ENCODE results near the gene GPBP1L1. TPM values are rescaled to one million over a fixed set of nuclear protein-coding genes. Genes with fewer than 3 reads are reported as not detected.
A peak's percentile ranks its signal among the peaks of the same experiment; 100 is the strongest.
"Not testable (repeated sequence)": the region's sequence is repeated elsewhere in the genome, so short reads cannot be mapped to it uniquely, and the experiment has no call there.

GPBP1L1 gene
- total RNA-seq, 1 experiment from 2014 or later = 116 TPM

- CTCF ChIA-PET = interaction anchor here (0.5 to 0.6 kb wide), 2 partner anchors 19 to 221 kb away, joined by 3 read pairs; no protein-coding TSS in a partner anchor
- H3K9me3 Mint-ChIP-seq (ENCODE audit: unreplicated experiment) = no peaks in the 10 kb centered on the region
- BruUV-seq (replicated peaks) = TSS peak; percentile 85
- TF ChIP-seq CTCF (IDR thresholded peaks at IDR 0.05; ENCODE audit: unreplicated experiment) = no peak
- H3K4me3 Mint-ChIP-seq (ENCODE audit: unreplicated experiment) = no peak overlapping the region
- H3K4me1 Mint-ChIP-seq (ENCODE audit: insufficient read depth, unreplicated experiment) = no peaks in the 10 kb centered on the region
- no peaks in the 10 kb centered on the region for H3K27me3 Mint-ChIP-seq (ENCODE audit: insufficient read depth, unreplicated experiment)
- H3K27ac Mint-ChIP-seq (ENCODE audit: low read depth, unreplicated experiment) = peak overlapping the region; percentile 26
- no peak for DNase-seq (ENCODE audit: unreplicated experiment)
- intact Hi-C loops (cut with micrococcal nuclease) = no loop called here
- peaks cover 70% of the 10 kb centered on the region for H3K36me3 Mint-ChIP-seq (ENCODE audit: insufficient read depth, unreplicated experiment)
- POLR2A ChIA-PET = no interaction called here
Observed at GRCh38 chr1:45607404-45608074, 78.8 kb downstream of the GPBP1L1 start.

- intact Hi-C loops (cut with micrococcal nuclease) = no loop called here
- CTCF ChIA-PET = interaction anchor here (0.9 kb wide), 1 partner anchor 9 kb away, joined by 3 read pairs; no protein-coding TSS in a partner anchor
- no peak for TF ChIP-seq CTCF (IDR thresholded peaks at IDR 0.05; ENCODE audit: unreplicated experiment)
- H3K4me3 Mint-ChIP-seq (ENCODE audit: unreplicated experiment) = no peak overlapping the region
- no peaks in the 10 kb centered on the region for H3K9me3 Mint-ChIP-seq (ENCODE audit: unreplicated experiment)
- no peak for DNase-seq (ENCODE audit: unreplicated experiment)
- H3K27ac Mint-ChIP-seq (ENCODE audit: low read depth, unreplicated experiment) = no peak overlapping the region
- no peaks in the 10 kb centered on the region for H3K4me1 Mint-ChIP-seq (ENCODE audit: insufficient read depth, unreplicated experiment)
- peaks cover 75% of the 10 kb centered on the region for H3K36me3 Mint-ChIP-seq (ENCODE audit: insufficient read depth, unreplicated experiment)
- BruUV-seq (replicated peaks) = no TSS peak
- H3K27me3 Mint-ChIP-seq (ENCODE audit: insufficient read depth, unreplicated experiment) = no peaks in the 10 kb centered on the region
- POLR2A ChIA-PET = interaction anchor here (0.8 to 1.5 kb wide), 2 partner anchors 10 to 15 kb away, joined by 3 to 9 read pairs; no protein-coding TSS in a partner anchor
Observed at GRCh38 chr1:45604239-45604638, 82.1 kb downstream of the GPBP1L1 start.

GRCh38 chr1:45596765-45597164, 89.6 kb downstream of the GPBP1L1 start:
- not testable (repeated sequence) for H3K27ac Mint-ChIP-seq (ENCODE audit: low read depth, unreplicated experiment); H3K4me3 Mint-ChIP-seq (ENCODE audit: unreplicated experiment)
- POLR2A ChIA-PET = interaction anchor here (1.1 kb wide), 1 partner anchor 11 kb away, joined by 4 read pairs; no protein-coding TSS in a partner anchor

GRCh38 chr1:45594412-45594811, 91.9 kb downstream of the GPBP1L1 start:
- no peaks in the 10 kb centered on the region for H3K9me3 Mint-ChIP-seq (ENCODE audit: unreplicated experiment)
- ChIA-PET POLR2A (interaction anchor here (1.3 kb wide), 1 partner anchor 9 kb away, joined by 7 read pairs; no protein-coding TSS in a partner anchor), CTCF (no interaction called here)
- BruUV-seq (replicated peaks) = no TSS peak
- H3K4me3 Mint-ChIP-seq (ENCODE audit: unreplicated experiment) = no peak overlapping the region
- intact Hi-C loops (cut with micrococcal nuclease) = no loop called here
- H3K36me3 Mint-ChIP-seq (ENCODE audit: insufficient read depth, unreplicated experiment) = peaks cover 59% of the 10 kb centered on the region
- TF ChIP-seq CTCF (IDR thresholded peaks at IDR 0.05; ENCODE audit: unreplicated experiment) = no peak
- peak overlapping the region; percentile 37 for H3K27ac Mint-ChIP-seq (ENCODE audit: low read depth, unreplicated experiment)
- no peak for DNase-seq (ENCODE audit: unreplicated experiment)
- H3K27me3 Mint-ChIP-seq (ENCODE audit: insufficient read depth, unreplicated experiment) = no peaks in the 10 kb centered on the region
- H3K4me1 Mint-ChIP-seq (ENCODE audit: insufficient read depth, unreplicated experiment) = no peaks in the 10 kb centered on the region

More at GRCh38 chr1:45596765-45597164, 89.6 kb downstream of the GPBP1L1 start:
- CTCF ChIA-PET = interaction anchor here (0.6 to 0.8 kb wide), 2 partner anchors 25 to 294 kb away, joined by 3 to 4 read pairs; no protein-coding TSS in a partner anchor
- intact Hi-C loops (cut with micrococcal nuclease); H3K9me3 Mint-ChIP-seq (ENCODE audit: unreplicated experiment); H3K27me3 Mint-ChIP-seq (ENCODE audit: insufficient read depth, unreplicated experiment); BruUV-seq (replicated peaks); DNase-seq (ENCODE audit: unreplicated experiment); H3K4me1 Mint-ChIP-seq (ENCODE audit: insufficient read depth, unreplicated experiment): not testable (repeated sequence)
- H3K36me3 Mint-ChIP-seq (ENCODE audit: insufficient read depth, unreplicated experiment) = peaks cover 61% of the 10 kb centered on the region
